Upper lobe of left lung (tissue), 6 donors: ENCODE measurements around the gene RNF11. TPM values are rescaled to one million over a fixed set of nuclear protein-coding genes. Genes with fewer than 3 reads are reported as not detected.

ENCODE experiments used
- ATAC-seq, 2 donors: fragments of 200-7000 bp; cut with Tn5 transposase; one replicate each; pipeline ENCODE4 v1.9.1; 2022; ENCODE audit warnings: mild to moderate bottlenecking in 2 of 2, moderate library complexity in 2 of 2; ENCODE audit not compliant: low FRiP score in 2 of 2
- DNase-seq, 2 donors: peaks; one replicate each; pipeline ENCODE4 v3.0.0-alpha.2; 2019 to 2020
- H3K27ac ChIP-seq, 4 donors: fragments of 200-600 bp; sonication (generic); one replicate each; pipeline ENCODE4 v1.5.1; 2016 to 2019
- H3K27me3 ChIP-seq, 4 donors: fragments of 200-600 bp; sonication (generic); one replicate each; pipeline ENCODE4 v1.5.1; 2017 to 2019
- H3K36me3 ChIP-seq, 4 donors: fragments of 200-600 bp; sonication (generic); one replicate each; pipeline ENCODE4 v1.5.1; 2016 to 2019
- H3K4me1 ChIP-seq, 4 donors: fragments of 200-600 bp; sonication (generic); one replicate each; pipeline ENCODE4 v1.5.1; 2018 to 2019
- H3K4me3 ChIP-seq, 4 donors: fragments of 200-600 bp; sonication (generic); one replicate each; pipeline ENCODE4 v1.5.1; 2017 to 2019; ENCODE audit warnings: mild to moderate bottlenecking in 2 of 4, moderate library complexity in 1 of 4
- H3K9me3 ChIP-seq, 4 donors: fragments of 200-600 bp; sonication (generic); one replicate each; pipeline ENCODE4 v1.5.1; 2018 to 2019
- CTCF ChIP-seq, 6 experiments: fragments of 450-650 bp in 4 of 6; fragments of 200-600 bp in 2 of 6; sonication (generic) in 2 of 6; IDR thresholded peaks; one replicate each; pipeline ENCODE4 v1.5.1; 2016 to 2019; ENCODE audit warnings: antibody characterized with exemption in 6 of 6
- EP300 ChIP-seq, 4 donors: sonication (generic); formaldehyde crosslinking; IDR thresholded peaks; one replicate each; pipeline ENCODE4 v1.5.1; 2017; ENCODE audit warnings: antibody characterized with exemption in 4 of 4, control low read depth in 2 of 4
- POLR2A ChIP-seq, 4 donors: fragments of 450-650 bp; IDR thresholded peaks; one replicate each; pipeline ENCODE4 v1.5.1; 2016 to 2017; ENCODE audit warnings: antibody characterized with exemption in 4 of 4, mild to moderate bottlenecking in 2 of 4
- POLR2AphosphoS5 ChIP-seq, 2 donors: sonication (generic); formaldehyde crosslinking; IDR thresholded peaks; one replicate each; pipeline ENCODE4 v1.5.1; 2017; ENCODE audit warnings: antibody characterized with exemption in 2 of 2
- WGBS, 2 donors: methylation state at CpG; one replicate each; pipeline ENCODE4 v1.1.5; 2017 to 2018; 5-methylcytosine and 5-hydroxymethylcytosine counted together
- total RNA-seq, 6 donors: library from RNA; depleted of rRNA in 4 of 6; stranded (reverse); fragments of >200 nt in 4 of 6; gene quantifications; one replicate each; pipeline versions ENCODE4 v1.1.0 to v1.2.1, GENCODE V29; 2016 to 2021
- donor health status: DM: no; HTN: no; CAD: no; lungs with moderate emphysema.
- donor health status: DM: no; HTN: yes; CAD: no; lungs with severe emphysema.

RNF11 gene
- total RNA-seq, 6 donors from 2014 or later: 26.2 to 125 (median 78.8) TPM

DNA sequence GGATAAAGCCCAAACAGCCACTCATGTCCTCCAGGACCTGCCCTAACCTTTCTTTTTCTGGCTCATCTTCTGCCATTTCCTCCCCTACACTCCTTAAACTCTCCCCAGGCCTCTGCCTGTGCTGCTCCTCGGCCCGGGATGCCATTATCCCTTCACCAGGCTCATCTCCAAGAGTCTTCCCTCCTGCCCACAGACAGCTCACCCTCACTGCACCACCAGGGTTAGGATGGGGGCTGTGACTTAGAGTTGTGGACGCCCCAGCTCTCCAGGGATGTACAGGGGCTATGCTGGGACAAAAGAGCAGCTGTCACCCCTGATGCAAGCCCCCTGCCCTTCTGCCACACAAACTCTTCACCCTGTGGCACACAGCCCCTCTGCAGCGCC lies 62.2 kb downstream of the RNF11 start:
- H3K4me3 ChIP-seq: no peak overlapping the region
- H3K27ac ChIP-seq: no peak overlapping the region
- H3K27me3 ChIP-seq: no peaks in the 10 kb centered on the region
- no peaks in the 10 kb centered on the region for H3K9me3 ChIP-seq
- 88 to 95% methylated on average over 4 of the region's 4 CpGs for WGBS, 2 donors
- ATAC-seq (no peak), DNase-seq (no peak)
- peaks cover 11 to 20% (median 14%) of the 10 kb centered on the region in 4 donors for H3K4me1 ChIP-seq
- TF ChIP-seq CTCF (IDR thresholded peaks at IDR 0.05) (no peak), POLR2A (IDR thresholded peaks at IDR 0.05) (no peak), POLR2AphosphoS5 (IDR thresholded peaks at IDR 0.05) (no peak), EP300 (IDR thresholded peaks at IDR 0.05) (no peak)
- H3K36me3 ChIP-seq: no peaks in the 10 kb centered on the region

GRCh38 chr1:51299185-51299885 lies 63.3 kb downstream of the RNF11 start:
- DNase-seq: no peak
- Histone ChIP-seq H3K27ac (no peak overlapping the region), H3K4me3 (no peak overlapping the region), H3K4me1 (peaks cover 11 to 20% (median 16%) of the 10 kb centered on the region in 4 donors), H3K36me3 (no peaks in the 10 kb centered on the region), H3K27me3 (no peaks in the 10 kb centered on the region), H3K9me3 (no peaks in the 10 kb centered on the region)
- 89 to 92% methylated on average over 10 to 11 of the region's 11 CpGs for whole genome bisulfite sequencing, 2 donors
- no peak for ATAC-seq
- no peak for TF ChIP-seq CTCF (IDR thresholded peaks at IDR 0.05)

- no peak for ATAC-seq
- no peak overlapping the region for H3K4me3 ChIP-seq
- no peak for TF ChIP-seq POLR2A (IDR thresholded peaks at IDR 0.05)
- no peak for TF ChIP-seq EP300 (IDR thresholded peaks at IDR 0.05)
- TF ChIP-seq POLR2AphosphoS5 (IDR thresholded peaks at IDR 0.05): no peak
- TF ChIP-seq CTCF (IDR thresholded peaks at IDR 0.05): no peak
- H3K27me3 ChIP-seq: no peaks in the 10 kb centered on the region
- H3K4me1 ChIP-seq: peaks cover 11 to 20% (median 16%) of the 10 kb centered on the region in 4 donors
- H3K27ac ChIP-seq: no peak overlapping the region
- no peaks in the 10 kb centered on the region for H3K36me3 ChIP-seq
- DNase-seq: no peak
- no peaks in the 10 kb centered on the region for H3K9me3 ChIP-seq
- 79 to 87% methylated on average over 4 to 6 of the region's 6 CpGs for WGBS, 2 donors
These were observed 64.1 kb downstream of the RNF11 start for GRCh38 chr1:51299981-51300670.

- no peak for ATAC-seq
- H3K4me1 ChIP-seq: peaks cover 10 to 27% (median 16%) of the 10 kb centered on the region in 4 donors
These were observed 65.2 kb downstream of the RNF11 start for GRCh38 chr1:51301152-51301843.

More at GRCh38 chr1:51301152-51301843, 65.2 kb downstream of the RNF11 start:
- no peak overlapping the region for H3K27ac ChIP-seq
- H3K4me3 ChIP-seq: no peak overlapping the region
- TF ChIP-seq POLR2A (IDR thresholded peaks at IDR 0.05) (no peak), POLR2AphosphoS5 (IDR thresholded peaks at IDR 0.05) (no peak), CTCF (IDR thresholded peaks at IDR 0.05) (no peak), EP300 (IDR thresholded peaks at IDR 0.05) (no peak)
- H3K27me3 ChIP-seq: no peaks in the 10 kb centered on the region
- no peaks in the 10 kb centered on the region for H3K36me3 ChIP-seq
- no peak for DNase-seq
- H3K9me3 ChIP-seq: no peaks in the 10 kb centered on the region
- WGBS, 2 donors: 83 to 87% methylated on average over 7 to 10 of the region's 10 CpGs
